Suprapubic skin (tissue), 4 donors: ENCODE data around the gene PSAP. TPM values are rescaled to one million over a fixed set of nuclear protein-coding genes. Genes with fewer than 3 reads are reported as not detected.

ENCODE experiments used
- DNase-seq, 2 donors: peaks; one replicate each; pipeline ENCODE4 v3.0.0-alpha.2; 2019; ENCODE audit warnings: low spot score in 2 of 2
- H3K27ac ChIP-seq: fragments of 200-600 bp; sonication (generic); one replicate; pipeline ENCODE4 v1.5.1; 2019
- H3K27me3 ChIP-seq: fragments of 200-600 bp; sonication (generic); one replicate; pipeline ENCODE4 v1.5.1; 2019
- H3K36me3 ChIP-seq: fragments of 200-600 bp; sonication (generic); one replicate; pipeline ENCODE4 v1.5.1; 2019
- H3K4me1 ChIP-seq: fragments of 200-600 bp; sonication (generic); one replicate; pipeline ENCODE4 v1.5.1; 2019
- H3K4me3 ChIP-seq: fragments of 200-600 bp; sonication (generic); one replicate; pipeline ENCODE4 v1.5.1; 2019; ENCODE audit warnings: mild to moderate bottlenecking
- H3K9me3 ChIP-seq: fragments of 200-600 bp; sonication (generic); one replicate; pipeline ENCODE4 v1.5.1; 2019
- EP300 ChIP-seq: sonication (generic); formaldehyde crosslinking; IDR thresholded peaks from one replicate; pipeline ENCODE4 v1.6.1; 2017; ENCODE audit warnings: antibody characterized with exemption
- POLR2A ChIP-seq, 2 donors: fragments of 450-650 bp; IDR thresholded peaks; one replicate each; pipeline ENCODE4 v1.6.1; 2017; ENCODE audit warnings: antibody characterized with exemption in 2 of 2, mild to moderate bottlenecking in 2 of 2, moderate library complexity in 2 of 2
- POLR2AphosphoS5 ChIP-seq, 3 donors: sonication (generic); formaldehyde crosslinking; IDR thresholded peaks; one replicate each; pipeline ENCODE4 v1.6.1; 2017; ENCODE audit warnings: antibody characterized with exemption in 3 of 3
- WGBS: methylation state at CpG from one replicate; pipeline ENCODE4 v1.1.5; 2018; 5-methylcytosine and 5-hydroxymethylcytosine counted together
- total RNA-seq, 4 donors: library from RNA; depleted of rRNA; stranded (reverse); fragments of >200 nt; gene quantifications; one replicate each; pipeline ENCODE4 v1.1.0, GENCODE V29; 2016
- TF ChIP-seq, protein P1 (sequence below), 2 donors: fragments of 200-600 bp in 1 of 2; fragments of 450-650 bp in 1 of 2; sonication (generic) in 1 of 2; IDR thresholded peaks; one replicate each; pipeline ENCODE4 v1.5.1; 2016 to 2019; ENCODE audit warnings: antibody characterized with exemption in 2 of 2, mild to moderate bottlenecking in 1 of 2, moderate library complexity in 1 of 2

The PSAP gene
- total RNA-seq, 4 donors from 2014 or later: 391 to 548 (median 468) TPM

DNA sequence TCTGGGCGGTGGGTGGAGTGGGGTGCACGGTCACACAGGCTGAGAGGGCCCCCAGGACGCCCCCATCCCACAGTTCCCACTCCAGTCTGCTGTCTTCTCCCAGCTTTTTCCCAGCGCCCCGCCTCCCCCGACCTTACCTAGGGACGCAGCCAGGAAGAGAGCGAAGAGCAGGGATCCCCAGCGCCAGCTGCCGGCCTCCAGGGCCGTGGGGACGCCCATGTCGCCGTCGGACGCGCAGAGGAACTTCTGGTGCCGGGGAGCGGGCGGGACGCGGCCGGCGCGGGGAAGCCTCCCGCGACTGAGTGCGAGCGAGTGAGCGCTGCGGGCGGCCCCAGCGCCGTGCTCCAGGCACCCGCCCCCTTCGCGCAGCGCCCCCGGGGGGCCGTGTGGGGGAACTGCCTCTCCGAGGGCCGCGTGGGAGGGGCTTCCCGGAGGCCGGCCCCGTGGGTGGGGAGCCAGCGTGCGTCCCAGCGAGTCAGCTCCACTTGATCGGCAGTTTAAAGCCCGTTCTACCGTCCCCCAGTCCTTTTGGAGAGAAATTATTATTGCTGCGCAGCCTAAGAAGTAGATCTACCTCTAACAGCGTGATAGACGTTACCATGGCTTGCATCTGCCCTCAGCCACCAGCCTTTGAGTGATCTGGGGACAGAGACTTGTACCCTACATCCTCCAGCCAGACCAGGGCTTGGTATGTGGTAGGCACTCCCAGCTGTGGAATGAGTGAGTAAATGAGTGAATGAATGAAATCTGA lies 77.7 kb downstream of the PSAP start, which contains the start of gene VSIR:
TSS of gene VSIR (minus strand) at position 300 of the 751 bp plus-strand sequence. CDS start at position 219, 81 bp downstream.
- TF ChIP-seq EP300: no peak
- peak in 2 of 3 donors; percentile 14 to 57 for TF ChIP-seq POLR2AphosphoS5 (IDR thresholded peaks at IDR 0.05)
- TF ChIP-seq, protein P1, sequence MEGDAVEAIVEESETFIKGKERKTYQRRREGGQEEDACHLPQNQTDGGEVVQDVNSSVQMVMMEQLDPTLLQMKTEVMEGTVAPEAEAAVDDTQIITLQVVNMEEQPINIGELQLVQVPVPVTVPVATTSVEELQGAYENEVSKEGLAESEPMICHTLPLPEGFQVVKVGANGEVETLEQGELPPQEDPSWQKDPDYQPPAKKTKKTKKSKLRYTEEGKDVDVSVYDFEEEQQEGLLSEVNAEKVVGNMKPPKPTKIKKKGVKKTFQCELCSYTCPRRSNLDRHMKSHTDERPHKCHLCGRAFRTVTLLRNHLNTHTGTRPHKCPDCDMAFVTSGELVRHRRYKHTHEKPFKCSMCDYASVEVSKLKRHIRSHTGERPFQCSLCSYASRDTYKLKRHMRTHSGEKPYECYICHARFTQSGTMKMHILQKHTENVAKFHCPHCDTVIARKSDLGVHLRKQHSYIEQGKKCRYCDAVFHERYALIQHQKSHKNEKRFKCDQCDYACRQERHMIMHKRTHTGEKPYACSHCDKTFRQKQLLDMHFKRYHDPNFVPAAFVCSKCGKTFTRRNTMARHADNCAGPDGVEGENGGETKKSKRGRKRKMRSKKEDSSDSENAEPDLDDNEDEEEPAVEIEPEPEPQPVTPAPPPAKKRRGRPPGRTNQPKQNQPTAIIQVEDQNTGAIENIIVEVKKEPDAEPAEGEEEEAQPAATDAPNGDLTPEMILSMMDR (IDR thresholded peaks at IDR 0.05): peak; percentile 84 to 97
- peak; percentile 93 to 97 for TF ChIP-seq POLR2A (IDR thresholded peaks at IDR 0.05)
- Histone ChIP-seq H3K4me3 (peak within 1 kb of the TSS; percentile 73), H3K27me3 (no peaks in the 10 kb centered on the region), H3K36me3 (no peaks in the 10 kb centered on the region), H3K9me3 (no peaks in the 10 kb centered on the region), H3K4me1 (peaks cover 59% of the 10 kb centered on the region), H3K27ac (peak within 1 kb of the TSS; percentile 88)
- WGBS: 0% methylated on average over 6 of the region's 55 CpGs
- DNase-seq: peak; percentile 93 to 95

DNA sequence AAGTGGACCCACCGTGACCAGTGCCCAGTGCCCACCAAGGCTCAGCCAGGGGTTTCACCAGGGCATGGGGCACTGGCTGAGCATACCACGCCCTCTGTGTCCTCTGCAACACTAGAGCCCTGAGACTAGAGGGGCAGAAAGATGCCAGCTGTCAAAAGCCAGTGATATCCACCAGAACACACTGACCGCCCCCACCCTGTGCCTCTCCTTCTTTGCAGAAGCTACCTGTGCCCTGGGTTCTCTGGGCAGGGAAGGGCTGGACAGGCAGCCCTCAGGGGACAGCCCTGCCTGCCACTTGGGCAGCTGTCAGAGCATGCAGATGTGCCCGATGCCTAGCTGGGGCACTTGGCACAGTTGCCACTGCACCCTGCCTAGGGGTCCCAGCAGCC lies 78.2 kb downstream of the PSAP start:
- no peak for DNase-seq
- Histone ChIP-seq H3K27me3 (no peaks in the 10 kb centered on the region), H3K27ac (peak overlapping the region; percentile 88), H3K4me3 (peak overlapping the region; percentile 73), H3K9me3 (no peaks in the 10 kb centered on the region), H3K36me3 (no peaks in the 10 kb centered on the region), H3K4me1 (peaks cover 64% of the 10 kb centered on the region)
- 40% methylated on average over 1 of the region's 4 CpGs for WGBS
- TF ChIP-seq, protein P1 (IDR thresholded peaks at IDR 0.05): no peak
- TF ChIP-seq POLR2AphosphoS5 (IDR thresholded peaks at IDR 0.05): no peak
- TF ChIP-seq EP300: no peak
- no peak for TF ChIP-seq POLR2A (IDR thresholded peaks at IDR 0.05)

DNA sequence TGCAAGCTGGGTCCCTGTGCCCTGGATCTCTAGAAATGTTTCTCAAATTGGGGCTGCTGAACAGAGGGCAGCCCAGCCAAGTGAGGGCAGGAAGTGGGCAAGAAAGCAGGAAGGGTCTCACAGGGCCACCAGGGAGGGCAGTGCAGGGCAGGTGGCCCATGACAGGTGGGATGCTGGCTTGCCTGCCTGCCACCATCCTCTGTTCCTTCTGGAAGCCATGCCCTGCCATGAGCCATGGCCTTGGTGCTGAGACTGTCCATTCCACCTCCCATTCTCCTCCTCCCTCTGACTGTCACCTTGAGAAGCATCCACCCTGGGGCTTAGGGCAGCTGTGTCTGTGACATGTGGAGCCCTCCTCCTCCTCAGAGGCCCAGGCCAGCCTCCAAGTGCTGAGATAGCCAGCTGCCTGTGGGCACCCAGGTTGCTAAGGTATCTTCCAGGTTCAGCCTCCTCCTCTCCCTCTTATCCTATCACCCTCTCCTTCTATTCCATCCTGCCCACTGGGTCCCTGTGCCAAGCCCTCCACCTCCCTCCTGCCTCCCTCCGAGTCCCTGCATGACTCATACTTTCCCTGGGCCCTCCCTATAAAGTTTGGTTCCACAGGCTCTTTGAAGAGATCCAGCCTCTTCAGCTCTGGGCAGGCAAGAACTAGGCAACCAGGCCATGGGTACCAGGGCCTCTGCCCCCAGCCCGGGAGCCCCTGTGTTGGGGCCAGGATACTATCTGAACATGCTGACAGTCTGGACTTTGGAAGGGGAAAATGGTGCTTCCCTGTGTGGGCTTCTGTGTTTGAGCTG lies 79.0 kb downstream of the PSAP start:
- H3K27ac ChIP-seq: peak overlapping the region; percentile 88
- no peaks in the 10 kb centered on the region for H3K36me3 ChIP-seq
- H3K4me1 ChIP-seq: peaks cover 72% of the 10 kb centered on the region
- DNase-seq: peak in 1 of 2 donors; percentile 87
- H3K9me3 ChIP-seq: no peaks in the 10 kb centered on the region
- peak in 2 of 3 donors; percentile 54 to 62 for TF ChIP-seq POLR2AphosphoS5 (IDR thresholded peaks at IDR 0.05)
- TF ChIP-seq EP300: no peak
- peak in 1 of 2 donors; percentile 32 for TF ChIP-seq POLR2A (IDR thresholded peaks at IDR 0.05)
- TF ChIP-seq, protein P1 (IDR thresholded peaks at IDR 0.05): no peak
- 4% methylated on average over 2 of the region's 2 CpGs for WGBS
- peak overlapping the region; percentile 73 for H3K4me3 ChIP-seq
- H3K27me3 ChIP-seq: no peaks in the 10 kb centered on the region

DNA sequence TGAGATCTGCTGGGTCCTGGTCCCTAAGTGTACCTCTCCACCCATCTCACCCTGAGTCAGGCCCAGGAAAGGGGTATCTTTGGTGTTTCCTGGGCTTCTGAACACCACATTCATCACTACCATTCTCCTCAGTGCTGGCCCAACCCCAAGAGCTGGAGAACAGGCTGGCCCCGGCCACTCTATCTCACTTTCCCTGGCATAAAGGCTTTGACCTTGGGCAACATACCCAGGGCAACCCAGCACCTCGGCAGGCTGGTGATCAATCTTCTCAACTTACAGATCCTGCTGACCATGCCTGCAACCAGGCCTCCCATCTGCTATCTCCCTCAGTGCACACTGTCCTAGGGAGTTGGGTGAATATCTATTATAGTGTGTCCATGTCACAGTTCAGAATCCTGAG lies 79.8 kb downstream of the PSAP start:
- WGBS: 38% methylated on average over 2 of the region's 2 CpGs
- no peak for DNase-seq
- no peaks in the 10 kb centered on the region for H3K27me3 ChIP-seq
- H3K4me1 ChIP-seq: peaks cover 81% of the 10 kb centered on the region
- H3K27ac ChIP-seq: peak overlapping the region; percentile 88
- no peak for TF ChIP-seq EP300
- TF ChIP-seq POLR2A (IDR thresholded peaks at IDR 0.05): no peak
- TF ChIP-seq, protein P1 (IDR thresholded peaks at IDR 0.05): no peak
- TF ChIP-seq POLR2AphosphoS5 (IDR thresholded peaks at IDR 0.05): no peak
- H3K9me3 ChIP-seq: no peaks in the 10 kb centered on the region
- H3K36me3 ChIP-seq: no peaks in the 10 kb centered on the region
- H3K4me3 ChIP-seq: peak overlapping the region; percentile 73

DNA sequence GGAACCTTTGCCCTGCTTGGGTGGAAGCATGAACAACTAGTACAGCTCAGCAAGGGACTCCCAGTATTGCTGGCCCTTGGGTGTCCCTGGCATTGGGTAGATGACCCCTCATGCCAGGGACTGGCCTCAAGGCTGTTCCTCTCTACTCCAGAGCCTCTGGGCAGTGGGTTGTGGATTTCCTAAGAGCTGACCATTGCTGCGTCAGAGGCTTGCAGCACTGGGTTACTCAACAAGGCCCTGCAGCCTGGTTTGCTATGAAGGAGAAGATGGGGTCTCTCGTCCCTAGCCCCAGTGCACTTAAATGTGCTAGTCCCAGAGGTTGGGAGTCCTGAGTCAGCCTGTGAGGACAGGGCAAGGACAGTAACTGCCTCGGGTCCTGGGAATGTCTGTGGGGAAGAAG lies 80.3 kb downstream of the PSAP start:
- Histone ChIP-seq H3K4me3 (peak overlapping the region; percentile 73), H3K36me3 (no peaks in the 10 kb centered on the region), H3K27ac (peak overlapping the region; percentile 88), H3K4me1 (peaks cover 85% of the 10 kb centered on the region), H3K9me3 (no peaks in the 10 kb centered on the region), H3K27me3 (no peaks in the 10 kb centered on the region)
- WGBS: 100% methylated on average over 1 of the region's 3 CpGs
- TF ChIP-seq POLR2A (IDR thresholded peaks at IDR 0.05) (no peak), POLR2AphosphoS5 (IDR thresholded peaks at IDR 0.05) (no peak), EP300 (no peak)
- TF ChIP-seq, protein P1 (IDR thresholded peaks at IDR 0.05): no peak
- DNase-seq: no peak
